IPS DF 19.7 (cell line): ENCODE measurements around the gene COMT.
A peak's percentile ranks its signal among the peaks of the same experiment; 100 is the strongest.
"Not testable (repeated sequence)": the region's sequence is repeated elsewhere in the genome, so short reads cannot be mapped to it uniquely, and the experiment has no call there.

Source experiments
- DNase-seq: peaks from one replicate; pipeline ENCODE4 v3.0.0-alpha.2; 2013; ENCODE audit warnings: low read depth, low spot score

COMT gene

DNA sequence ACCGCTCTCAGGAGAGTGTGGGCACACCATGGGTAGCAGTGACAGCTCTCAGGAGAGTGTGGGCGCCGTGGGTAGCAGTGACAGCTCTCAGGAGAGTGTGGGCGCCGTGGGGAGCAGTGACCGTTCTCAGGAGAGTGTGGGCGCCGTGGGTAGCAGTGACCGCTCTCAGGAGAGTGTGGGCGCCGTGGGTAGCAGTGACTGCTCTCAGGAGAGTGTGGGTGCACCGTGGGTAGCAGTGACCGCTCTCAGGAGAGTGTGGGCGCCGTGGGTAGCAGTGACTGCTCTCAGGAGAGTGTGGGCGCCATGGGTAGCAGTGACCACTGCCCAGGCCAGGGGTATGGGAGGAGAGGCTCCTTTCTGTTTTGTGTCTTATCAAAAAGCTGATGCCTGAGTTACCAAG is 33.7 kb upstream of the COMT start:
- DNase-seq, result not testable (repeated sequence)

DNA sequence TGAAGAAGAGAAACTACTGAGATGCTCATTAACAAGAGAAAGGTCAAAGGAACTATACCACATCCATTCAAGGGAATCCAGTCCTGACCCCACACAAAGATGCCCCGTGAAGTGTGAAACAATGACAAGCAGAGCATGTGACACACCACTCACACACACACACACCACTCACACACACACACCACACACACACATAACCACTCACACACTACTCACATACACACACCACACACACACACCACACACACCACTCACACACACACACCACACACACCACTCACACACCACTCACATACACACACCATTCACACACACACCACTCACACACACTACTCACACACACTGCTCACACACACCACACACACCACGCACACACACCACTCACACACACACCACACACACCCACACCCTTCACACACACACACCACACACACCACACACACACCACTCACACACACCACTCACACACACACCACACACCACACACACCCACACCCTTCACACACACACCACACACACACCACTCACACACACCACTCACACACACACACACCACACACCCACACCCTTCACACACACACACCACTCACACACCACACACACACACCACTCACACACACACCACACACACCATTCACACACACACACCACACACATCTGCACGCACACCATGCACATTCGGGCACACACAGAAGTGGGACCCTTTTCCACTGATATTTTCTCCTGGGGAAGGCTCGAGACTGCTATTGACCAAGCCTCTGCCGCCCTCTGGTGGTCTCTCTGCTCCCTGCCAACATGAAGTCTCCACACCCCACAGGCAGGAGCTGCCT is 32.0 kb upstream of the COMT start:
- DNase-seq, result peak; percentile 40

DNA sequence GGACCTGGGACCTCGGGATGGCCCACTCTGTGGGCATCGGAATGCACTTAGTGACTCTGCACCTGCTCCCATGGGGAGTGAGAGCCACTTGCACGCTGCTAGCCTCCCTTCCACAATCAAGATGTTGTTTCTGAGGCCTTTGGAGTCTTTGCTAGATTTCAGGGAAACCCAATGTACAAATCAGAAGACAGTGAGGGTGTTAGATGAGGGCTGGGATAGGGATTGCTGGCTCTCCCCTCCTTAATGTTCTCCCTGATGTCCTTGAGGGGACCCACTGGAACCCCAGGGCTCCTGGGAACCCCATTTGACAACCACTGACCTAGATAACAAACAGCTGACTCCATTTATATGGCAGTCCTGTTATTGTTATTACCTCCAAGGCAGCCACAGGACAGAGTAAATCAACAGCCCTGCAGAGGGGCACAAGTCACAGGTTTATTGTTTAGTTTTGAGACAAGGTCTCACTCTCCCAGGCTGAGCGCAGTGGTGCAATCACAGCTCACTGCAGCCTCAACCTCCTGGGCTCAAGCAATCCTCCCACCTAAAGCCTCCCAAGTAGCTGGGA is 31.3 kb upstream of the COMT start:
- DNase-seq, result no peak

DNA sequence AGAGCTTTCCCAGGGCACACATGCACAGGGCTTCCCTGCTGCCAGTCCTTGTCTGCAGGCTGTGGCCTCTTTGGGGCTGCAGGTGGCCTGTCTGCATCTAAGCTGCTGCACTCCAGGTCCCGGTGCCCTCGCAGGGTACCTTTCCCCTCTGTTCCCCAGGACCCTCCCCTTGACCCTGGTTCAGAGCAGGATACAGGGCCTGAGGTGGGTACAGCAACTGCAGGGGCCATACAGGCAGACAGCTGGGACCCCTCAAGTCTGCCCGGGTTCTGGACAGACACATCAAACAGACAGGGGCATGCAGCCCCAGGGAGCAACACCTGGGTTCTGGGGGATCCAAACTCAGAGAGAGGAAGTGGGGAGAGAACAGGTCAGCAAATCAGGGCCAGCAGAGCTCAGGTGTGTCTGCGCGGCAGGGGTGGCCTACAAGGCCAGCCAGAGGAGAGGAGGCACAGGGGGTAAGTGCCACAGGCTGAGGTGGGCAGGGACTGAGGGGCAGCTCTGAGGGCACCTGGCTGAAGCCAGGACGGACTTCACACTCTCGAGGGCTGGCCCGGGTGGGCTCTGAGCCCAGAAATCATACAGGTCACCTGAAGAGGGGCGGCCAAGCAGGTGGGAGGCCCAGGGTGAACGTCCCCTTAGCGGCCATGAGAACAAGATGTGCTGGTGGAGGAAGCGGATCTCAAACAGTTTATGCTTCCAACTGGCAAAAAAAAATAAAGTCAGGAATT is 29.9 kb upstream of the COMT start:
- no peak for DNase-seq

DNA sequence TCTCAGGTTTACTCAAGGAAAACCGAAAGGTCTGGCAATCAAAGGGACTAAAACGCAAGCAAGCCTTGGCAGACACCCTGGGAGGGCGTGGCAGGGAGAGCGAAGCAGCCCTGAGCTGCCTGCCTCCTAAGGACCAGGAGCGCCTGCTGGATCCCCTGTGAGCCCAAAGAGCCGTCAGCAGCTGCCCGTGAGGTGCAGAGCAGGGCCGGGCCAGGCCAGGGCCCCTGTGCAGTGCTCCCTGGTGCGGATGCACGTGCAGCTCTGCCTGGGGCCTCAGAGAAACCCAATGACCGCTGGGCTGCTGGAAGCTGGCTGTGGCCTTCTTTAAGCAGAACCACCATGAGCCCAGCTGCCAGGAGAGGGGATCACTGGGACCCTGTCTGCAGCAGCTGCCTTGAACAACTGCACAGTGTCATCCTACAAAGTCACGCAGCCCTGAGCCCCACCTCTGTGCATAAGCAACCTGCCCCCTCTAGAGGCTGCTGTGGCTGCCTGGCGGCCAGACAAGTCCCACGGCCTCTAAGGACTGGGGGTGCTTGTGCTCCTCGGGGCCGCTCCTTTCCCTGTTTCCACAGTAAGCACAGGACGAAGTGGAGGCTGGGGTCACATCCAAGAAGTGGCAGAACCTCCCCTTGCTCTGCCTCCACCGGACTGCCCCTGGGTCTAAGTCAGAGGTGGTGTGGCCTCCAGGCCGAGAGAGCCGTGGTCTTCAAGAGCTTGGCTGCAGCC is 29.1 kb upstream of the COMT start:
- DNase-seq, result no peak

DNA sequence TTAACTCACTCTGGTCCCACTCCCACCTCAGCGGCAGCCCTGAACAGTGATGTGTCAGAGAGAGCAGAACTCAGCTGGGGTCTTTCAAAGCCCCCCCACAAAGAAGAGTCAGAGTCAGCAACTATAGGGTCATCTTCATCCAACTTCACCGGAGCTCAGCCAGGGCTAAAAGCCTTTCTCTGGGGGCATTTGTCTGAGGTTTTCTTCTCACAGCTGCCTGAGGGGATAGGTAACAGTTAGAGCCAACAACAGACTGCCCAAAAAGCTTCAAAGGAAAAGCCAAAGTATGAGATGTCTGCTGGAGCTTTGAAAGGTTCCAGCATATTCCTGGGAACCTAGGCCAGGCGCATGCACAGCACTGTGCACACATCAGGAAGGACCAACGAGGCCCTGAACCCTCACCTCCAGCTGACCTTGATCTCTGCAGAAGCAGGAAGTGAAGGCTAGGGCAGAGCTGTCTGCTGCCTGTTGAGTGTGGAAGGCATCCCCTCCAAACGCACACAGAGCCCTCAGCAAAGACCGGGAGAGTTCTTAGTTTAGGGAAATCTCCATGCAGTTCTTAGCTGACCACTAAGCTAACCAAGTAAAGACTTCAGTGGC is 28.1 kb upstream of the COMT start:
- DNase-seq, result no peak

DNA sequence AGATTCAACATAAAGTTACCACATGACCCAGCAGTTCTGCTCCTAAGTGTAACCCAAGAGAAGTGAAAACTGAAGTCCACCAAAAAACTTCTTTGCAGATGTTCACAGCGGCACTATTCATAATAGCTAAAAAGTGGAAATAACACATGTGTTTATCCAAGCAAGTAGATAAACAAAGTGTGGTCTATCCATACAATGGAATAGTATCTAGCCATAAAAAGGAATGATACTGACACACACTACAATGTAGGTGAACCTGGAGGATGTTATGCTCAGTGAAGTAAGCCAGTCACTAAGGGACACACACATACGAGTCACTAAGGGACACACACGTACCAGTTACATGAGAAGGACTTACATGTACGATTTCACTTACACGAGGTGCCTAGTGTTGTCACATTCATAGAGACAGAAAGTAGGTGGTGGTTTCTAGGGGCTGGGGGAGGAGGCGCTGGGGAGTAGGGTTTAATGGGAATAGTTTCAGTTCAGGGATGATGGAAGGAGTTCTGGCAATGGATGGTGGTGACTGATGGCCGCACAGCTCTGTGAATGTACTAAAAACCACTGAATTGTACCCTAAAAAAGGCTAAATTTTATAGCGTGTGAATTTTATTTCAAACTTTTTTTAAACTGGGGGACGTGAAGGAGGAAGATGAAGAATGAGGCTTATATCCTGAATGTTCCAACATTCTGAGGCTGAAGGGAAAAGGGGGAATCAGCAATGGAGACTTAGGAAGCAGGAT is 27.2 kb upstream of the COMT start:
- no peak for DNase-seq

DNA sequence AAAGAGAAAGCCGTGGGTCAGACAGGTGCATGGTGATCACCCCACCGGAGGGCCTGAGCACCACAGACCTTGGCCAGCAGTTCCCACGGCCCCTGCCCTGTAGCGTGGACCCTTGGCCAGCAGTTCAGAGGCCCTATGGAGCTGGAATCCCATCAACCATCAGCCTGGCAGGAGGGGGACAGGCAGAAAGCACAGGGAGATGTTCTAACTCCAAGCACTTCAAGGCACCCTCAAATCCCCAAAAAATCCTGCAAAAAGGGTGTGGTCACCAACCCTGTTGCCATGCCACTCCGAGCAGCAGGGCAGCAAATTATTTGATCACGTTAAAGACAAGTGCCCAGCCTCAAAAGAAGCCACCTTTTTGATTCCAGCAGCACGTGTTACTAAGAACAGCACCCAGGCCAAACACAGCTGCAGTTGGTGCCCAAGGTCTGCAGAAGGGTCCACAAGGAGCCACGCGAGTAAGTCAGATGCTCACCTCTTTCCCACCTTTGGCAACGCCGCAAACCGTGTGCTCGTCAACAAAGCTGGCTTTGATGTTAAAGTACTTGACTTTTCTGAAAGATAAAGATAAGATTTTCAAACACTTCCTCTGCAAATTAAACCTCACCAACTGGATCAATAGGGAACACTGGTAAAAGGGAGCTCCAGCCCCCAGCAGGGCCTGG is 26.2 kb upstream of the COMT start:
- DNase-seq, result no peak

DNA sequence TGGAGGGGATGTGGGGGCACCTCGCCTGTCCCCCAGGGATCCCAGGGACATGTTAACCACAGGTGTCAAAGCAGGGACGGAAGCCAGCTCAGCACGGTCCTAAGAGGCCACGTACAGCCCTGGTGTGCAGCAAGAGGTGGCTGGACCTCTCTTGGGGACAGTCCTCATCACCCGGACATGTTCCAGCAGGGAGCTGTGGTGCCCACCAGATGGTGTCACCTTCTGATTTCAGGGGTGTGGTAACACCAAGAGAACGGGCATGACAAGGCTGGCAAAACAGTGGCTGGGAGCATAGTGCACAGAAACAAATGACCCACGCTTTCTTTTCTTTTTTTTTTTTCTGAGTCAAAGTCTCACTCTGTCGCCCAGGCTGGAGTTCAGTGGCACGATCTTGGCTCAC is 25.6 kb upstream of the COMT start:
- no peak for DNase-seq

DNA sequence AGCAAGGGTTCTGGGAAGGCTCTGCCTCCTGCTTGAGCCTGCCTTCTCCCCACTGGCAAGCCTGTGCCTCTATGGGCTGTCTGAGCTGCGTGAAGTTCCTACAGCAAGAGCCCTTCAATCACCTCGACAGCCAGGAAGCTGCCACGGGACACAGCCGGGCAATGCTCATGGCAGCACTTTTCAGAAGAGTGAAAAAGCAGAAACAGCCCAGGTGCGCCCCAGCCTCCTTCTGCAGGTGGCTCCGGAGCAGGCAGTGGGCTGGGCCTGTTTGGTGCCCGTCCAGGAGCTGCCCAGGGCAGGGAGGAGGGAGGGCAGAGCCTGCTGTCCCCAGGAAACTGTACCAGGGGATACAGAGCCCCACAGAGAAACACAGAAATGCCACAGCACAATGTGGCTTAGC is 24.6 kb upstream of the COMT start:
- no peak for DNase-seq

DNA sequence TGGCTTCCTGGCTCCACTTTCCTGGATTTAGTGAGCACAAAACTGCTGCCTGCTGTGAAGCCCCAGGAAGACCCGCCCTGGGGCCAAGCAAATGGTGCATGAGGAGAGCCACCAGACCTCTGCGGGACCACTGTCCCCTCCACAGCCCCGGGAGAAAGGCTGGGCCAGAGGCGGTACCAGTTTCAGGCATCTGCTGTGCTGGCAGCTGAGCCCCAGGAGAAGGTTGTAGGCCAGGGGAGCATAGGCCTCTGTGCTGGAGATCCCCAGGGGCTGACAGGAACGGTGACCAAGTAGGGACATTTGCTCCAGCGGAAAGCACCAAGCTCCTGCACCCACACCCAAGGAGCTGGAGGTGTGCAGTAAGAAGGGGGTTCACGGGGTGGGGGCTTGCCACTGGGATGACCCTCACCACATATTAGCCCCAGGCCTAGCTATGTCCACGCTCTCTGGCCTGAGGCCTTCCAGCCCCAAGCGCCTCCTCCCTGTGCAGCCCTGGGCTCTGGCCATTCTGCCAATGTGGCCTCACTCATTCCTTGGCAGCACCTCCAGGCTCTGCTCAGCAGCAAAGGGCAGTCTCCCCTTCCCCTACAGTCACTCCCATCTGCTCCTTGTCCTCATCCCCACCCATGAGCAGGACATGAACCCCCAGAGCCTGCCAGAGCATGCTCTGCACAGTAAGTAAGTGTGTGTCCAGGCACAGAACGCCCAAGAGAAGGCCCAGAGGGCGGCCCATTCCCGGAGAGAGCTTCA is 24.0 kb upstream of the COMT start:
- no peak for DNase-seq

DNA sequence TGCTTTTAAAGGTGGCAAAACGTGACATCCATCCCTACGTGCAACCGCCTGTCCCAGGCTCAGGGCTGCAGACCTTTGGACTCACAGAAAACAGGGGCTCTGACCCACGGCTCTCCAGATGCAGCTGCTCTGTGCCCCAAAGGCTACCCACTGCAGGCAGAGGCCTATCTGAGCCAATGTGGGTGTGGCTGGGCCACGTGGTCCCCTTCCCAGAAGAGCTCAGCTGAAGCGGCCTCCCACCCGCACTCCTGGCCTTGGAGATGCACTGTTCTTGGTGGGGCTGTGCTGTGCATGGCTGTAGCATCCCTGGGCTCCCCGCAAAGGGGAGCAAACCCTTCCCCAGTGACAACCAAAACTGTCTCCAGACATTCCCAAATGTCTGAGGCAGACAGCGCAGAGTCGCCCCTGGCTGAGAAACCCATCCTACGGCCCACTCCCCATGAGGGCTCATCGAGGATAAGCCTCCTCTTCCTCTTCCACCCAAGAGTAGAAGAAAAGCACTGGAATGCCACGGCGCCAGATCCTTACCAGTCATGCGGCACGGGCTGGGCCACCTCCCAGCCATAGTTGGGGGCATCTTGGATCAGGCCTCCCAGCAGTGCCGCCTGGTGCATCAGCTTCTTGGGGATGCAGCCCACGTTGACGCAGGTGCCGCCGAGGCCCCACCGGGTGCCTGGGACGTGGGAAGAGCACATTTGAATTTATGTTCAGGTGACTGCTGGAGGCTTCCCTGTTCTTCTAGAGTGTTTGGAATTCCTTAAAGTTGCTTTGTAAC is 23.1 kb upstream of the COMT start:
- no peak for DNase-seq

DNA sequence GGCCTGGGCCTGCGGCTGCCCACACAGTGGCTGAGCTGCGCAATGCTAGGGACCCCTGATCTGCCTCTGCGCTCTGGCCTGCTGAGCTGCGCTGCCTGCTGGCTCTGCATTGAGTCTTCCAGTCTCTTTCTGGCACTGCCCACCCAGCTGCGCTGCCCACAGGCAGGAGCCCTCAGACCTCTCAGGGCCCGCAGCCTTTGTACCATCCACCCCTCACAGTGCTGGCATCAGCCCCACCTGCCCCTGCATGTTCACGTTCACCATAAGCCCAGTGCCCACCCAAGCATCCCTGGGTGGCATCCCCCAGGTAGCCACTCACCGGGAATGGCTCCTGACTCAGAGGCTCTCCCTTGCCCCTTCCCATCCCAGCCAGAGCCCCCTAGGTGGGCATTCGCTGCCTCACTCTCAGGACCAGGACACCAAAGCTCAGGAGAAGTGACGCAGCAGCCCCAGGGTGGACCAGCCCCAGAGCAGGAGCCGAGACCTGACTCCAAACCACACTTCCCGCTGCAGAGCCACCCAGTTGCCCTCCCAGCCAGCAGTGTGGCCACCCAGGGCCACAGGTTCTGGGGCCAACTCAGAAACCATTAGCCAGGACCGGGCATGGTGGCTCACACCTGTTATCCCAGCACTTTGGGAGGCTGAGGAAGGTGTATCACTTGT is 21.7 kb upstream of the COMT start:
- DNase-seq, result no peak

DNA sequence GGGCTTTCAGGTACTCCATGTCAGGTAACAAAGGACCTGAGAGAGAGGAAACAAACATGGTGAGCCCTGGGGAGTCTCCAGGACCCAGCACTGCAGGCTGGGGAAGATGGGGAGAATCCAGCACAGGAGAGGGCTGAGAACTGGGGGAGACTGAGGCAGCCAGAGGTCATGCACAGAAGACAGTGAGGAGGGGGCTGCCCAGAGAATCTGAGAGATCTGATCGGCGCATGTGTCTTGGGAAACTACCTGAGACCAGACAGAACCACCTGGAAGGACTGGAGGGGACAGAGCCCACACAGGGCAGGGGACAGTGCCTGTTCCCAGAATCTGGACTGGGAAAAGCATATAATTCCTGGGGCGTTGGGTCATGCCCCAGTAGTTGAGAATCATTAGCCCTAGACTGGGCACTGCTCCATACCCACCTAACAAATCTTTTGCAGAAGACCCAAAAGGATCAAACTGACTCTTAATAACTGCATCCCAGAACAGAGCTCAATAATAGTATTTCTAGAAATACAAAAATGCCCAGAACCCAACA is 20.0 kb upstream of the COMT start:
- DNase-seq, result no peak

DNA sequence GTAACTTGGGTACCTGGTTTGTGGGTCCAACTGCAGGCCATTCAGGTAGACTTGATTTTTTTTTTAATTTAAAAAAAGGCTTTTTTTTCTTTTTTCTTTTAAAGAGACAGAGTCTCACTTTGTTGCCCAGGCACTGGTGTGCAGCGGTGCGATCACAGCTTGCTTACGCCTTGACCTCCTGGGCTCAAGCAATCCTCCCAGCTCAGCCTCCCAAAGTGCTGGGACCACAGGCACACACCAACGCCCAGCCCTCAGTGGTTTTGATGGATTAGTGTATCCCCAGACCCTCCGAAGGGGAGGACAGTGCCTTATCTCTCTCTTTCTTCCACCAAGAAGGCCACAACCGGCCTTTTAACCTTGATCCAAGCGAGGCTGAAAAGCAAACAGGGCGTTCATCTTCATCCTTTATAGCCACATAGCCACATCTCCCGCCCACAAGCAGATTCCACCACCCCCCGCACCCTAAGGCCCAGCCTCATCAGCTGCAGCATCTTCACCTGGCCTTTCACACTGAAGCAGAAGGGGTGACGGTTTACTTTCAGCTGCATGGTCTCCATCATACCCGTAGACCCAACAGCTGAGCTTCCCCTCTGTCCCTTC is 17.6 kb upstream of the COMT start:
- DNase-seq, result no peak

DNA sequence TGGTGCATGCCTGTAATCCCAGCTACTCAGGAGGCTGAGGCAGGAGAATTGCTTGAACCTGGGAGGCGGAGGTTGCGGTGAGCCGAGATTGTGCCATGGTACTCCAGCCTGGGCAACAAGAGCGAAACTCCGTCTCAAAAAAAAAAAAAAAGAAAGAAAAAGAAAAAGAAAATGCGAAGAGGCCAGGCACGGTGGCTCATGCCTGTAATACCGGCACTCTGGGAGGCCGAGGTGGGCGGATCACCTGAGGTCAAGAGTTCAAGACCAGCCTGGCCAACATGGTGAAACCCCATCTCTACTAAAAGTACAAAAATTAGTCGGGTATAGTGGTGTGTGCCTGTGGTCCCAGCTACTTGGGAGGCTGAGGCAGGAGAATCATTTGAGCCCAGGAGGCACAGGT is 15.5 kb upstream of the COMT start:
- not testable (repeated sequence) for DNase-seq

DNA sequence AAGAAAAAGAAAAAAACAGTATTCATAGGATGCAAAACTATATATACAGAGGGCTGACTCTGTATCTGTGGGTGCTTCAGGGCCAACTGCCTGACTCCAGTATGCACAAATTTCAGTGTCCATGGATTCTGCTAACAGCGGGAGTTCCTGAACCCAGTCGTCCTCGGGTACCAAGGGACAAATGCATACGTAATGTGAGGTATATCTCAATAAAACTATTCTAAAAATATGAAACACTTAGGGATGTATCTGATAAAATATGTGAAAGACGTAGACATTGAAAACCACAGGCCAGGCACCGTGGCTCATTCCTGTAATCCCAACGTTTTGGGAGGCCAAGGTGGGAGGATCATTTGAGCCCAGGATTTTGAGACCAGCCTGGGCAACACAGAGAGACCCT is 13.9 kb upstream of the COMT start:
- DNase-seq, result no peak

DNA sequence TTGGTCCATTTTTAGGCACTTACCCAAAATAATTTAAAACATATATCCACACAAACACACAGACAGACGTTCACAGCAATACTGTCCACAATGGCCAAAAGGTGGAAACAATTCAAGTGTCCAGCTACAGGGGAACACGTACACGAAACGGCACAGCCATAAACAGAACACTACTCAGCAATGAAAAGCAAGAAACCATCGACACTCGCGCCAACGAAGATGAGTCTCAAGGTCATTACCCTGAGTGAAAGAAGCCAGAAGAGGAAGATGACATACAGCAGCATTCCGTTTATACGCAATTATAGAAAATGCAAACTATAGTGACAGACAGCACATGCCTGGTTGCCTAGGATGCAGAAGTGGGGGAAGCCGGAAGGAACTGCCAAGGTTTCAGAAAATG is 13.4 kb upstream of the COMT start:
- DNase-seq, result no peak
